ENCODE data around the gene RRN3.

DNA sequence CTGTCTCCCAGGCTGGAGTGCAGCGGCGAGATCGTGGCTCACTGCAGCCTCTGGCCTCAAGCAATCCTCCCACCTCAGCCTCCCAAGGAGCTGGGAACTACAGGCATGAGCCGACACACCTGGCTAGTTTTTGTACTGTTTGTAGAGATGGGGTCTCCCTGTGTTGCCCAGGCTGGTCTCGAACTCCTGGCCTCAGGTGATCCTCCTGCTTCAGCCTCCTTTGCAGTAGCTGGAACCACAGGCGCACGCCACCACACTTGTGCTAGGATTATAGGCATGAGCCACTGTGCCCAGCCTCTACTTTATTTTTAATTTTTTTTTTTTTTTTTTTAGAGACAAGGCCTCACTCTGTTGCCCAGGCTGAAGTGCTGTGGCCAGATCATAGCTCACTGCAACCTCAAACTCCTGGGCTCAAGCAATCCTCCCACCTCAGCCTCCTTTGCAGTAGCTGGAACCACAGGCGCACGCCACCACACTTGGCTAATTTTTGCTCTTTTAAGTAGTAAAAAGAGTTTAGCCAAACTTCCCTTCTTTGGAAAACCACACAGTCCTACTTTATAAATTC, 42.6 kb downstream of the RRN3 start:
- TF ChIP-seq POLR2A (IDR thresholded peaks at IDR 0.05) (no peak), CTCF (IDR thresholded peaks at IDR 0.05) (no peak)
